ENCODE measurements around the gene DAZAP1.

The DAZAP1 gene

DNA sequence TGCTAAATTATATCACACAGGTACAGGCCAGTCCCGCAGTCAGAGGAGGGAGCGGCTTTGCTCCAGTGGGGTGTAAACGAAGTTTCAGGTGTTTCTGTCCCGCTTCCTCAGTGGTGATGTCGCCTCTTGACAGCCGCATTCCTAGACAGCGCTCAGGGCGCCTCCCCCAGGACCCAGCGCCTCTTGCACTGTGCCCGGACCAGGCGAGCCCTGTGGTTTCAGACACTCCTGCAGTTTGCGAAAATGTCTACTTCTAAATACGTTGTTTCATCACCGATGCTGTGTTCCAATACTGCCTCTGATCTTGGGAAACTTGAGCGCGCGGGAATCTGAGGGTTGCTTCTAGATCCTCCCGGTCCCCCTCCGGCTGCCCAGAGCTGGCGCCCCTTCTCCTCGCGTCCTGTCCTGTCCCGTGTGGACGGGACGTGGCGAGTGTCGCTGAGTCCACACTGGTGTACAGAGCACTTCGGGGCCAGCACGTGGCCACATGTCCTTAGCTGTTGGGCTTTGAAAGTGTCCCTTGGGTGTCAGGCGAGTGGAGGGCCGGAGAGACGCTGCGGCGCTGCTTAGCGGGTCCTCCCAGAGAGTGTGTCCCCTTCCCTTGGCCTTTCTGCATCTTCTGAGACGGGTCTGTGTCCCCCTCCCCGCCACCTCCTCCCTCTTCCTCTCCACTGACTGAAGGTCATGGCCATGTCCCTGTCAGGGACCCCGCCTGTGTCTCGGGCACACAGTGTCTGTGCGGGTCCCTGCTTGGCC is 16.2 kb downstream of the DAZAP1 start:
- H3K4me3 ChIP-seq (ENCODE audit: control insufficient read depth, low read depth, low read length) = no peak overlapping the region
- TF ChIP-seq, protein P1, sequence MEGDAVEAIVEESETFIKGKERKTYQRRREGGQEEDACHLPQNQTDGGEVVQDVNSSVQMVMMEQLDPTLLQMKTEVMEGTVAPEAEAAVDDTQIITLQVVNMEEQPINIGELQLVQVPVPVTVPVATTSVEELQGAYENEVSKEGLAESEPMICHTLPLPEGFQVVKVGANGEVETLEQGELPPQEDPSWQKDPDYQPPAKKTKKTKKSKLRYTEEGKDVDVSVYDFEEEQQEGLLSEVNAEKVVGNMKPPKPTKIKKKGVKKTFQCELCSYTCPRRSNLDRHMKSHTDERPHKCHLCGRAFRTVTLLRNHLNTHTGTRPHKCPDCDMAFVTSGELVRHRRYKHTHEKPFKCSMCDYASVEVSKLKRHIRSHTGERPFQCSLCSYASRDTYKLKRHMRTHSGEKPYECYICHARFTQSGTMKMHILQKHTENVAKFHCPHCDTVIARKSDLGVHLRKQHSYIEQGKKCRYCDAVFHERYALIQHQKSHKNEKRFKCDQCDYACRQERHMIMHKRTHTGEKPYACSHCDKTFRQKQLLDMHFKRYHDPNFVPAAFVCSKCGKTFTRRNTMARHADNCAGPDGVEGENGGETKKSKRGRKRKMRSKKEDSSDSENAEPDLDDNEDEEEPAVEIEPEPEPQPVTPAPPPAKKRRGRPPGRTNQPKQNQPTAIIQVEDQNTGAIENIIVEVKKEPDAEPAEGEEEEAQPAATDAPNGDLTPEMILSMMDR (conservative IDR thresholded peaks at IDR 0.05; ENCODE audit: control insufficient read depth, insufficient read depth, low read depth, low read length) = no peak
- DNase-seq (ENCODE audit: low read depth) = no peak

DNA sequence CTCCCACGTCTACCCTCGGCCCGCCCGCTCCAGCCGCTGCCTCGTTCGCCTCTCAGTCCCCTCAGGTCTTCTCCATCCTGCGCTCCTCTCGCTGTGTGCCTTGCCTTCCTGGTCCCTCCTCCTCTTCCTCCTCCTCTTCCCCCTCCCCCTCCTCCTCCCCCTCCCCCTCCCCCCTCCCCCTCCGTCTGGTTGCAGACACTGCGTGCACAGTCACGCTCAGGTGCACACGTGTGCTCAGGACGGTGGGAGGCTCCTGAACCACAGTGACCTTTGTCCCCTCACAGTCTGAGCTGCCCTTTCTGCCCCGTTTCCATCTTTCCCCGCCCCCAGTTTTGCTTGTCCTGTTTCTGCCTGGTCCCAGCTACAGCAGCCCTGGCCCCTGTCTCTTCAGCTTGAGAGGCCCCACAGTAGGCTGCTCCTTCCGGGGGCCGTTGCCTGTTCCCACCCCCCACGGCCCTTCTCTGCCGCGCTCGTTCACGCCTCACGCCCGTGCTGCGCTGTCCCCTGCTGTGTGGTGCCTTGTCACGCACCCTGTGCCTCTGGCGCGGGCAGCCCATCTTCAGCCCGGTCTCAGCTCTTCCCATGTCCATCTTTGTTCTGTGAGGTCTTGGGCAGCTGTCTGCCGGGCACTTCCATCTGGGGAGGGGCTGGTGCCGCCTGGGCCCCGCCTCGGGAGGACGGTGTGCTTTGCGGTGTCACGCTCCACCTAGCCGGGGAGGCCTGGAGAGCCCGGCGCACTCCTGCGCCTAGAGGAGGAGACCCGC is 17.0 kb downstream of the DAZAP1 start:
- no peak for DNase-seq (ENCODE audit: low read depth)
- TF ChIP-seq, protein P1 (conservative IDR thresholded peaks at IDR 0.05; ENCODE audit: control insufficient read depth, insufficient read depth, low read depth, low read length) = no peak
- H3K4me3 ChIP-seq (ENCODE audit: control insufficient read depth, low read depth, low read length) = no peak overlapping the region

DNA sequence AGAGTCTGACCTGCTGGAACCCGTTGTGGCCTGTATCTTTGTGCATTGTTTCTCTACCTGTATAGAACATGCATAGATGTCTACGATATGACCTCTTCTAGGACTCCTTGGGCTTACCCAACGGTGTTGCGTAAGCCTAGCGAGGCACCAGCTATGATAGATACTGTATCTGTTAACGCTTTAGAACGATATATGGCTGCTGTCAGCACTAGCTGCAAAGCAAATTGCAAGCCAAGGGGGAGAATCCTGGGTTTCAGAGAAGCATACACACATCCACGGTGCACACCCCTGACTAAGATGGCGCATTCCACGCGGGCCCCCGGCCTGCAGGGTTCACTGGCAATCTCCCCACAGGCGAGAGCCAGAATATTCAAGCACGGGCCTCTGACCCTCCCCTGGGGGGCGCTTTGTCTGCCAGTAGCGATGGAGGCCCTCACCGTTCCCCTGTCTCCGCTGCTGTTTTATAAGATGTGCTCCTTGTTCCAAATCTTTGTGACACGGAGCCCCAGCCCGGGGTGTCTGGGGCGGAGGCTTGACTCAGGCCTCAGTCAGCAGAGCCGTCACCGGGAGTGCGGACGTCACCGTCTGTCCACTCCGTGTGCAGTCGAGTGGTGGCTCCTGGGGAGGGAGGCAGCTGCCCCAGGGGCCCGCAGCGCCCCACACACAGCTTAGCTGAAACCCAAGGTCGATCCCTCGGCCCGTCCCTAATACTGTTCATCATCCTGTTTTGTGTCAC is 17.9 kb downstream of the DAZAP1 start:
- no peak overlapping the region for H3K4me3 ChIP-seq (ENCODE audit: control insufficient read depth, low read depth, low read length)
- TF ChIP-seq, protein P1 (conservative IDR thresholded peaks at IDR 0.05; ENCODE audit: control insufficient read depth, insufficient read depth, low read depth, low read length) = no peak
- no peak for DNase-seq (ENCODE audit: low read depth)

DNA sequence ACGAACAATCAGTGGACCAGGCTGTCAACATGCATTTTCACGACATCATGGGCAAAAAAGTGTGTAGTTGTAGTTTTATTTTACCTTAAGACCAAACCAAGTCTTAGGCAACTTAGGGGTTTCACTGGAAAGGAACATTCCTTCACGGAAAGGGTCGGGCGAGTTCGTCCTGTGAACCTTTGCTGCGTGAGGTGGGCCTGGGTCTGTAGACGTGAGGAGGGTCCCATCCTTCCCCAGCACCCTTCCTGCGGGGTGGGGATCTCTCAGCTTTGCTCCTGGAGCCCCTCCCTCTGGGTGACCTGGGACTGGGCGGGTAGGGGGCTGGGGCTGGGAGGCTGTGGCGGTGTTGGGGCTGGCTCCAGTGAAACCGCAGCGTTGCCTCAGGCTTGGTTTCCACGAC is 18.5 kb downstream of the DAZAP1 start:
- DNase-seq (ENCODE audit: low read depth) = no peak
- TF ChIP-seq, protein P1 (conservative IDR thresholded peaks at IDR 0.05; ENCODE audit: control insufficient read depth, insufficient read depth, low read depth, low read length) = no peak
- no peak overlapping the region for H3K4me3 ChIP-seq (ENCODE audit: control insufficient read depth, low read depth, low read length)

DNA sequence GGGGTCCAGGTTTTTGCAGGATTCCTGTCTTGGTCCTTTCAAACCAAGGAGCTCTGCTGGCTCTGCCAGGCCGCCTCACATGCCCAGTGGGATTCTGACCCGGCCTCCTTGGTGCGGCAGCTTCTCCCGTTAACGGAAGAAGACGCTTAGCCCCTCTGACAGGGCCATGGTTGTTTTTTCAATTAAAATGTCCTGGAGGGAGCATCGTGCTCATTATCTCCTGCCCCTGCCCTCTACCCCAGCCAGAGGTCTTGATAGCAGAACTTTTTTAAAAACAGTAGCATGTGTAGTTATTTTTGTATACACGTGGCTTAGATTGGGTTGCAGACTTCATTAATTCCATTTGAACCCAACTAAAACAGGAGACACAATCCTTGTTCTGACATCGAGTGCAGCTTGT is 19.4 kb downstream of the DAZAP1 start:
- no peak for DNase-seq (ENCODE audit: low read depth)
- TF ChIP-seq, protein P1 (conservative IDR thresholded peaks at IDR 0.05; ENCODE audit: control insufficient read depth, insufficient read depth, low read depth, low read length) = no peak
- H3K4me3 ChIP-seq (ENCODE audit: control insufficient read depth, low read depth, low read length) = no peak overlapping the region

DNA sequence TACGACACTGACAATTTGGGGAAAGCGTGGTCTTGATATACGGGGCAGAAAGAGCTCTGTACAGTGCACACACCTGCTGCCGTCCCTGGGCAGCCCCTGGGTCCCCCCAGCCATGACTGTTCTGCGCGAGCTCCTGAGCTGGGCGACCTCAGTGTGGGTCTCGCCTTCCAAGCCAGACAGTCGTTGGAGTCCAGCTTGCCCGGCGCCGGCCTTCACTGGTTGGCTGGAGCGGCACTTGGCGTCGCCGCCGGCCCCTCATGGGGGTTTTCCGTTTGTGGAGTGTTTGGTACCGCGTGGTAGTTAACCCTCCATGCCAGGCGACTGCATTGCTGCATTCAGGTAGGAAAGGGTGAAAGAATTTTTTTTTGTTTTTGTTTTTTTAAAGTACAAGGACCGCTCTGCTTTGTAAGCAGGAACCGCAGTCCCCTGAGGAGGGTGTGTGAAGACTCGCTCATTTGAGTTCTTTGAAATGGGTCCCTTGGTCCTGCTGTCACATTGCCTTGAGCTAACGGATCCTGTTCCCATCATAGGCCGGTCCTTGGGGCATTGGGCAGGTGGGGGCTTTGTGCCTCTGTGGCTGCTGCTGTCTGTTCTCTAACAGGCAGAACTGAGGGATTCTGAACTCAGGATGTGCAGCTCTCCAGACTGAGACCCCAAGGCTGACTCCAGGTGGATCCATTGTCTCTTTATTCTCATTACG is 20.0 kb downstream of the DAZAP1 start:
- H3K4me3 ChIP-seq (ENCODE audit: control insufficient read depth, low read depth, low read length) = no peak overlapping the region
- DNase-seq (ENCODE audit: low read depth) = no peak
- TF ChIP-seq, protein P1 (conservative IDR thresholded peaks at IDR 0.05; ENCODE audit: control insufficient read depth, insufficient read depth, low read depth, low read length) = no peak

All from fibroblast of mammary gland (primary cell).